AG04449 (cell line): ENCODE results near the gene FCGBP.

Experiments
- CTCF ChIA-PET: fragments of 350-600 bp; formaldehyde crosslinking; extraction: SDS; loops from one replicate; lab custom pipeline; 2021; ENCODE audit warnings: antibody characterized with exemption; lab: Yijun Ruan, JAX
- POLR2A ChIA-PET: fragments of 400-600, 350-600 bp; formaldehyde crosslinking; extraction: SDS; loops from one replicate; lab custom pipeline; 2020; ENCODE audit warnings: antibody characterized with exemption, inconsistent platforms; lab: Yijun Ruan, JAX
- DNase-seq: peaks from one replicate; pipeline ENCODE4 v3.0.0-alpha.2; 2010; ENCODE audit warnings: low read depth, low spot score
- H3K4me3 ChIP-seq: 2 replicates; pipeline ENCODE4 v1.5.1; 2011; ENCODE audit warnings: low read depth, mild to moderate bottlenecking, control low read depth, low read length
- CTCF ChIP-seq: IDR thresholded peaks from one replicate; pipeline ENCODE4 v1.5.1; 2011; ENCODE audit warnings: mild to moderate bottlenecking, moderate library complexity, low read length, control low read depth, inconsistent platforms; ENCODE audit not compliant: insufficient read depth; ENCODE audit errors: missing control alignments

Gene FCGBP

GRCh38 chr19:39949026-39949747 lies 14.8 kb upstream of the FCGBP start:
- POLR2A ChIA-PET, result no interaction called here
- no peak for DNase-seq
- CTCF ChIA-PET, result no interaction called here
- no peak overlapping the region for H3K4me3 ChIP-seq
- TF ChIP-seq CTCF, result no peak

- H3K4me3 ChIP-seq, result no peak overlapping the region
- POLR2A ChIA-PET, result no interaction called here
- DNase-seq, result no peak
- no peak for TF ChIP-seq CTCF
- CTCF ChIA-PET, result interaction anchor here (1.0 kb wide), 1 partner anchor 24 kb away, joined by 4 read pairs; the partner anchor contains the start of gene PSMC4
Observed at GRCh38 chr19:39946532-39946931, 12.1 kb upstream of the FCGBP start.

- POLR2A ChIA-PET, result no interaction called here
- CTCF ChIA-PET, result no interaction called here
- DNase-seq, result no peak
- no peak for TF ChIP-seq CTCF
- H3K4me3 ChIP-seq, result no peak overlapping the region
Observed at GRCh38 chr19:39943586-39943985, 9.2 kb upstream of the FCGBP start.

DNA sequence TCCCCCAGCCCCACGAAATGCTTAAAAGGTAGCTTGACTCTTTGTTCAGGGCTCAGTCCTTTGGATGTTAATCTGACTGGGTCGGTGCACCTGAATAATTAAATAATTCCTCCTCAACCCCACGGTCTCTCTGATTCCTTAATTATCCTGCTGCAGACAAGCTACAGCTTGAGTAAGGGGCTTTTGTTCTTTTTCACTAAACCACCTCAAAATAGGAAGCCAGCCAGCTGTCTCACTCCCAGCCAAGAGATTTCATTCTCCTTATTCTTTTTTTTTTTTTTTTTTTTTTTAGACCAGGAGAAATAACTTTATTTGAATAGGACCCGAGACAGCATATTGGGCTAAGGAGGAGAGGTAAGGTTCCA lies 7.9 kb upstream of the FCGBP start:
- DNase-seq, result no peak
- no peak overlapping the region for H3K4me3 ChIP-seq
- TF ChIP-seq CTCF, result no peak
- CTCF ChIA-PET, result no interaction called here
- POLR2A ChIA-PET, result no interaction called here

DNA sequence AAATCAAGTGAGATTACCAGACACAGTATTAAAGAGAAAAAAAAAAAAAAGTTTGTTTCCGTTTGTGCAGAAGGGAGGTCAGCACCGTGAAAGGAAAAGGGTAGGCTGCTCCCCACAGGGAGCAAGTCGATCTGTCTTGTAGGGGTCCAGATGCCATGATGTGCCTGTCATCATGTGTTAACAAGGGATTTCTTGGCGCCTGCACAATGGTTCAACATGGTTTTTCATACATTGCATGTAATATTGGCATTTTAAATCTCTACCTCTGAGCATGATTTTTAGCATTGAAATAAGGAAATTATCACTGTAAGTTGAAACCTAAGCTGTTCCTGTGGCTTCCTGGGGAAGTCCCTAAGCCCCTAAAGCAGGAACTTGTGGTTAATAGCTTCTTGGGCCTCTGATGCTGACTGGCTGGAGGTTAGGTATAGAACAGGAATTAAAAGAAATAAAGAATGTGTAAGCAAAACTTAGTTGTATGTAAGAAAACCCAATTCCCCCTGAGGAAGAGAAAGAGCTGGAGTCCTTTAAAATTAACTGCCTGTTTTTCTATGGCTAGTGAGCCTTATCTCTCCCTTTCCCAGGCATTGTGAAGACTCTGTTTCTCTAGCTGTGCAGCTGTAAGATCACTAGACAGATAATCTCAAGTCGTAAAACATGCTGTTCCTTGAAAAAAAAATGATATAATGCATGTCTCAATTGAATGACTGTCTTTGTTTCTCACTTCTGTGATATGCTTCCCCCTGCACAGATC lies 7.4 kb upstream of the FCGBP start:
- CTCF ChIA-PET, result no interaction called here
- no peak overlapping the region for H3K4me3 ChIP-seq
- peak; percentile 12 for DNase-seq
- no peak for TF ChIP-seq CTCF
- POLR2A ChIA-PET, result no interaction called here

- no peak for DNase-seq
- POLR2A ChIA-PET, result no interaction called here
- TF ChIP-seq CTCF, result no peak
- no peak overlapping the region for H3K4me3 ChIP-seq
- CTCF ChIA-PET, result no interaction called here
Observed at GRCh38 chr19:39941151-39941550, 6.7 kb upstream of the FCGBP start.
